ENCODE data around the gene JAML. TPM values are rescaled to one million over a fixed set of nuclear protein-coding genes. Genes with fewer than 3 reads are reported as not detected.

JAML gene
- total and polyA plus RNA-seq, 11 donors: 0.90 to 18.4 (median 1.6) TPM

GRCh38 chr11:118212781-118213191 lies 12.0 kb downstream of the JAML start:
- intact Hi-C loops (cut with DNase I): no loop called here
- H3K27ac ChIP-seq: peak overlapping the region in 4 of 12 donors; percentile 7 to 85 (median 26)
- peaks cover 0 to 89% (median 14%) of the 10 kb centered on the region in 12 donors for H3K4me1 ChIP-seq
- WGBS, 4 donors: 73 to 83% (median 74%) methylated on average over 2 of the region's 2 CpGs
- DNase-seq (no peak), ATAC-seq (peak in 1 of 4 donors; percentile 25)
- peaks cover 0 to 14% (median 0%) of the 10 kb centered on the region in 9 donors for H3K36me3 ChIP-seq
- TF ChIP-seq CTCF (IDR thresholded peaks at IDR 0.05) (no peak), POLR2A (IDR thresholded peaks at IDR 0.05) (no peak)
- H3K4me3 ChIP-seq: no peak overlapping the region
- H3K27me3 ChIP-seq: peaks cover 0 to 3% (median 0%) of the 10 kb centered on the region in 9 donors
- H3K9me3 ChIP-seq: no peaks in the 10 kb centered on the region

- TF ChIP-seq POLR2A (IDR thresholded peaks at IDR 0.05): no peak
- no peak for TF ChIP-seq CTCF (IDR thresholded peaks at IDR 0.05)
- peak in 1 of 5 donors; percentile 37 for DNase-seq
These were observed 12.6 kb downstream of the JAML start for GRCh38 chr11:118212131-118212725.

GRCh38 chr11:118211006-118211405 lies 13.8 kb downstream of the JAML start:
- H3K9me3 ChIP-seq: no peaks in the 10 kb centered on the region
- H3K27me3 ChIP-seq: peaks cover 0 to 3% (median 0%) of the 10 kb centered on the region in 9 donors
- TF ChIP-seq CTCF (IDR thresholded peaks at IDR 0.05): no peak
- TF ChIP-seq POLR2A (IDR thresholded peaks at IDR 0.05): no peak
- H3K4me1 ChIP-seq: peaks cover 0 to 89% (median 15%) of the 10 kb centered on the region in 12 donors
- DNase-seq (peak in 3 of 5 donors; percentile 30 to 49 (median 42)), ATAC-seq (peak; percentile 45 to 83 (median 64))
- no peak overlapping the region for H3K4me3 ChIP-seq
- intact Hi-C loops (cut with DNase I): no loop called here
- 14 to 18% (median 17%) methylated on average over 6 of the region's 6 CpGs for WGBS, 4 donors
- peak overlapping the region in 10 of 12 donors; percentile 4 to 85 (median 44) for H3K27ac ChIP-seq
- peaks cover 0 to 14% (median 0%) of the 10 kb centered on the region in 9 donors for H3K36me3 ChIP-seq

More at GRCh38 chr11:118212131-118212725, 12.6 kb downstream of the JAML start:
- H3K4me1 ChIP-seq: peaks cover 0 to 89% (median 14%) of the 10 kb centered on the region in 12 donors
- no peaks in the 10 kb centered on the region for H3K9me3 ChIP-seq
- peaks cover 0 to 3% (median 0%) of the 10 kb centered on the region in 9 donors for H3K27me3 ChIP-seq
- 59 to 72% (median 60%) methylated on average over 7 of the region's 7 CpGs for WGBS, 4 donors
- intact Hi-C loops (cut with DNase I): no loop called here
- H3K27ac ChIP-seq: peak overlapping the region in 5 of 12 donors; percentile 19 to 85 (median 49)
- H3K36me3 ChIP-seq: peaks cover 0 to 14% (median 0%) of the 10 kb centered on the region in 9 donors
- H3K4me3 ChIP-seq: no peak overlapping the region
- ATAC-seq: peak in 3 of 4 donors; percentile 53 to 78 (median 60)

GRCh38 chr11:118210323-118210722 lies 14.5 kb downstream of the JAML start:
- 80 to 92% (median 90%) methylated on average over 7 of the region's 7 CpGs for WGBS, 4 donors
- Histone ChIP-seq H3K9me3 (no peaks in the 10 kb centered on the region), H3K27ac (peak overlapping the region in 8 of 12 donors; percentile 4 to 85 (median 46)), H3K4me3 (no peak overlapping the region), H3K27me3 (peaks cover 0 to 3% (median 0%) of the 10 kb centered on the region in 9 donors), H3K4me1 (peaks cover 0 to 89% (median 15%) of the 10 kb centered on the region in 12 donors), H3K36me3 (peaks cover 0 to 17% (median 0%) of the 10 kb centered on the region in 9 donors)
- DNase-seq (no peak), ATAC-seq (no peak)
- no peak for TF ChIP-seq POLR2A (IDR thresholded peaks at IDR 0.05)
- TF ChIP-seq CTCF (IDR thresholded peaks at IDR 0.05): no peak
- intact Hi-C loops (cut with DNase I): no loop called here

Data from heart left ventricle (tissue), 16 donors.